HCT116 (cell line): ENCODE data around the gene TMEM168. TPM values are rescaled to one million over a fixed set of nuclear protein-coding genes. Genes with fewer than 3 reads are reported as not detected.

Source experiments
- ATAC-seq: fragments of 200-7000 bp; cut with Tn5 transposase; 2 replicates; pipeline ENCODE4 v1.9.1; 2020; ENCODE audit warnings: mild to moderate bottlenecking, moderate library complexity
- BruUV-seq: library from RNA; stranded (reverse); fragments of 400-500 nt; replicated peaks from 2 replicates; lab custom pipeline; 2021; lab: Mats Ljungman, UMichigan
- CTCF ChIA-PET: fragments of 300-600 bp; sonication (Branson Sonifier 250); formaldehyde crosslinking; loops from one replicate; lab custom pipeline; 2021; ENCODE audit warnings: antibody characterized with exemption; lab: Charles Lee
- POLR2A ChIA-PET: fragments of 300-600, 350-600 bp; sonication (Branson Sonifier 250); formaldehyde crosslinking; loops from one replicate; lab custom pipeline; 2021; ENCODE audit warnings: antibody characterized with exemption; lab: Charles Lee
- RAD21 ChIA-PET, 2 experiments: fragments of 300-600 bp; sonication (Branson Sonifier 250); formaldehyde crosslinking; loops; one replicate each; lab custom pipeline; 2023; ENCODE audit warnings: low total read pairs in 2 of 2; ENCODE audit not compliant: uncharacterized antibody in 2 of 2, unreplicated experiment in 2 of 2, low non-redundant PET in 1 of 2; lab: Charles Lee
- DNase-seq: peaks from one replicate; pipeline ENCODE4 v3.0.0-alpha.2; 2010; ENCODE audit warnings: low read depth, low spot score
- H2AFZ ChIP-seq: fragments of 200-600 bp; shearing (Covaris generic), sonication (generic); 2 replicates; pipeline ENCODE4 v1.6.1; 2017; ENCODE audit warnings: low read depth, mixed run types, mixed read lengths, antibody characterized with exemption, low read length; ENCODE audit not compliant: poor library complexity, severe bottlenecking
- H3K27ac ChIP-seq: 2 replicates; pipeline ENCODE4 v1.5.1; 2012; ENCODE audit warnings: low read depth, low read length
- H3K27me3 ChIP-seq: fragments of 200-600 bp; sonication (generic); 2 replicates; pipeline ENCODE4 v1.6.1; 2016; ENCODE audit warnings: mixed run types, low read length, mixed read lengths; ENCODE audit not compliant: insufficient read depth
- H3K36me3 ChIP-seq, 2 experiments: fragments of 200-500 bp in 1 of 2; fragments of 200-600 bp in 1 of 2; sonication (Bioruptor generic) in 1 of 2; sonication (generic) in 1 of 2; 2 replicates each; pipeline versions ENCODE4 v1.5.1 to v1.6.1; 2014 to 2016; ENCODE audit warnings: low read length in 2 of 2, inconsistent platforms in 1 of 2, mixed read lengths in 1 of 2, mixed run types in 1 of 2; ENCODE audit not compliant: insufficient read depth in 2 of 2, control insufficient read depth in 1 of 2
- H3K4me1 ChIP-seq, 2 experiments: fragments of 200-600 bp in 1 of 2; sonication (generic) in 1 of 2; 2 replicates each; pipeline versions ENCODE4 v1.5.1 to v1.6.1; 2012 to 2017; ENCODE audit warnings: low read length in 2 of 2, inconsistent platforms in 1 of 2, mild to moderate bottlenecking in 1 of 2, mixed read lengths in 1 of 2, mixed run types in 1 of 2, moderate library complexity in 1 of 2; ENCODE audit not compliant: insufficient read depth in 2 of 2, control insufficient read depth in 1 of 2
- H3K4me2 ChIP-seq: fragments of 200-600 bp; sonication (generic); 2 replicates; pipeline ENCODE4 v1.6.1; 2017; ENCODE audit warnings: mixed run types, low read length, mixed read lengths
- H3K4me3 ChIP-seq, 2 experiments: fragments of 200-600 bp in 1 of 2; sonication (generic) in 1 of 2; replicated peaks in 1 of 2; 2 replicates each; pipeline ENCODE4 v1.5.1; 2011 to 2016; ENCODE audit warnings: low read length in 2 of 2, control low read depth in 1 of 2, low read depth in 1 of 2, mild to moderate bottlenecking in 1 of 2, mixed read lengths in 1 of 2, mixed run types in 1 of 2
- H3K79me2 ChIP-seq: fragments of 200-600 bp; sonication (generic); 2 replicates; pipeline ENCODE4 v1.6.1; 2017; ENCODE audit warnings: mild to moderate bottlenecking, mixed run types, low read length, moderate library complexity, mixed read lengths; ENCODE audit not compliant: insufficient read depth
- H3K9ac ChIP-seq: fragments of 200-600 bp; sonication (generic); 2 replicates; pipeline ENCODE4 v1.6.1; 2016; ENCODE audit warnings: low read length, mixed read lengths
- H3K9me2 ChIP-seq: fragments of 200-600 bp; sonication (generic), shearing (Covaris generic); 2 replicates; pipeline ENCODE4 v1.6.1; 2017; ENCODE audit warnings: mixed run types, mild to moderate bottlenecking, moderate library complexity; ENCODE audit not compliant: insufficient read depth
- H3K9me3 ChIP-seq, 2 experiments: fragments of 200-500 bp in 1 of 2; fragments of 200-600 bp in 1 of 2; sonication (Bioruptor generic) in 1 of 2; sonication (generic) in 1 of 2; 2 replicates each; pipeline ENCODE4 v1.6.1; 2014 to 2017; ENCODE audit warnings: low read length in 2 of 2, mixed read lengths in 2 of 2, inconsistent platforms in 1 of 2, low read depth in 1 of 2, mild to moderate bottlenecking in 1 of 2, mixed run types in 1 of 2, moderate library complexity in 1 of 2; ENCODE audit not compliant: control insufficient read depth in 1 of 2, insufficient read depth in 1 of 2
- H4K20me1 ChIP-seq: fragments of 200-600 bp; sonication (generic), shearing (Covaris generic); 2 replicates; pipeline ENCODE4 v1.6.1; 2017; ENCODE audit warnings: mixed run types, mild to moderate bottlenecking, moderate library complexity; ENCODE audit not compliant: insufficient read depth
- CBX3 ChIP-seq: IDR thresholded peaks from 2 replicates; pipeline ENCODE4 v1.6.1; 2012; ENCODE audit warnings: low read depth
- EZH2phosphoT487 ChIP-seq: fragments of 200-600 bp; IDR thresholded peaks from 2 replicates; pipeline ENCODE4 v1.6.1; 2018; ENCODE audit warnings: antibody characterized with exemption, borderline replicate concordance
- POLR2A ChIP-seq: IDR thresholded peaks from 2 replicates; pipeline ENCODE4 v1.7.0; 2011; ENCODE audit warnings: borderline replicate concordance; ENCODE audit not compliant: insufficient read depth, insufficient read length; ENCODE audit errors: extremely low read depth
- RAD21 ChIP-seq: IDR thresholded peaks from 2 replicates; pipeline ENCODE4 v1.6.1; 2012; ENCODE audit warnings: low read depth, mild to moderate bottlenecking
- SP1 ChIP-seq: IDR thresholded peaks from 2 replicates; pipeline ENCODE4 v1.6.1; 2012; ENCODE audit warnings: low read depth
- TCF7L2 ChIP-seq: IDR thresholded peaks from 2 replicates; pipeline ENCODE4 v1.7.0; 2011; ENCODE audit warnings: borderline replicate concordance, inconsistent platforms; ENCODE audit not compliant: insufficient read depth, insufficient read length; ENCODE audit errors: extremely low read depth
- YY1 ChIP-seq: IDR thresholded peaks from 2 replicates; pipeline ENCODE4 v1.6.1; 2011; ENCODE audit warnings: low read length, low read depth, moderate library complexity, mild to moderate bottlenecking; ENCODE audit not compliant: insufficient replicate concordance; ENCODE audit errors: extremely low read depth
- ZNF274 ChIP-seq: fragments of 200-500 bp; sonication (Bioruptor generic); IDR thresholded peaks from 2 replicates; pipeline ENCODE4 v1.6.1; 2014; ENCODE audit warnings: mild to moderate bottlenecking, low read depth, low read length, inconsistent platforms
- intact Hi-C: fragments of 100-400 bp; cut with micrococcal nuclease; formaldehyde crosslinking; loops from 2 replicates; pipeline ENCODE4 v1.10.0; 2022
- total RNA-seq: library from RNA; stranded (reverse); gene quantifications from one replicate; pipeline ENCODE4 v1.2.1, GENCODE V29; 2021; ENCODE audit not compliant: unreplicated experiment
- TF ChIP-seq, protein P1 (sequence below): IDR thresholded peaks from 2 replicates; pipeline ENCODE4 v1.6.1; 2011; ENCODE audit warnings: mild to moderate bottlenecking, low read length, moderate library complexity; ENCODE audit not compliant: insufficient replicate concordance; ENCODE audit errors: extremely low read depth
- TF ChIP-seq, protein P2 (sequence below): IDR thresholded peaks from 2 replicates; pipeline ENCODE4 v1.6.1; 2012

Gene TMEM168
- total RNA-seq, 1 experiment from 2014 or later = 16.5 TPM

DNA sequence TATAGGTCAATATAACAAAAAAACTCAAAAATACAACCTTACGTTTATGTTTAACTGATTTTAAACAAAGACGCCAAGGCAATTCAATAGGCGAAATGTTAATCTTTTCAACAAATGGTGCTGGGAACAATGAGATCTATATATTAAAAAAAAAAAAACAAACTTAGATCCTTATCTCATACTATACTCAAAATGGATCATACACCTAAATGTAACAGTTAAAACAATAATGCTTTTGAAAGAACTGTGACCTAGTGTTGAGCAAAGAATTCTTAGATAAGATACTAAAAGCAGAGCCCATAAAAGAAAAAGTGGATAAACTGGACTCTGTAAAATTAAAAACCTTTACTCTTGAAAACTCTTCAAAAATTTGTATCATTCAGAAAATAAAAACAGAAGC is 8.6 kb downstream of the TMEM168 start:
- ATAC-seq (no peak), DNase-seq (no peak)
- no peak overlapping the region for H3K9ac ChIP-seq
- no peak overlapping the region for H2AFZ ChIP-seq
- BruUV-seq = no TSS peak
- H4K20me1 ChIP-seq = peaks cover 3% of the 10 kb centered on the region; the same call in 1 of the 2 replicates
- H3K4me1 ChIP-seq = no peaks in the 10 kb centered on the region
- no peaks in the 10 kb centered on the region for H3K9me2 ChIP-seq
- H3K4me3 ChIP-seq = no peak overlapping the region
- no peaks in the 10 kb centered on the region for H3K27me3 ChIP-seq
- POLR2A ChIA-PET = no interaction called here
- peaks cover 43% of the 10 kb centered on the region for H3K79me2 ChIP-seq
- no peak overlapping the region for H3K27ac ChIP-seq
- RAD21 ChIA-PET = no interaction called here
- H3K4me2 ChIP-seq = no peak overlapping the region
- CTCF ChIA-PET = no interaction called here
- H3K36me3 ChIP-seq = peaks cover 0 to 15% of the 10 kb centered on the region in 2 experiments; a peak in 1 of 4 replicates
- TF ChIP-seq ZNF274 (no peak), YY1 (no peak), RAD21 (no peak), SP1 (no peak), TCF7L2 (no peak), POLR2A (no peak), EZH2phosphoT487 (no peak), CBX3 (no peak)
- TF ChIP-seq, protein P1, sequence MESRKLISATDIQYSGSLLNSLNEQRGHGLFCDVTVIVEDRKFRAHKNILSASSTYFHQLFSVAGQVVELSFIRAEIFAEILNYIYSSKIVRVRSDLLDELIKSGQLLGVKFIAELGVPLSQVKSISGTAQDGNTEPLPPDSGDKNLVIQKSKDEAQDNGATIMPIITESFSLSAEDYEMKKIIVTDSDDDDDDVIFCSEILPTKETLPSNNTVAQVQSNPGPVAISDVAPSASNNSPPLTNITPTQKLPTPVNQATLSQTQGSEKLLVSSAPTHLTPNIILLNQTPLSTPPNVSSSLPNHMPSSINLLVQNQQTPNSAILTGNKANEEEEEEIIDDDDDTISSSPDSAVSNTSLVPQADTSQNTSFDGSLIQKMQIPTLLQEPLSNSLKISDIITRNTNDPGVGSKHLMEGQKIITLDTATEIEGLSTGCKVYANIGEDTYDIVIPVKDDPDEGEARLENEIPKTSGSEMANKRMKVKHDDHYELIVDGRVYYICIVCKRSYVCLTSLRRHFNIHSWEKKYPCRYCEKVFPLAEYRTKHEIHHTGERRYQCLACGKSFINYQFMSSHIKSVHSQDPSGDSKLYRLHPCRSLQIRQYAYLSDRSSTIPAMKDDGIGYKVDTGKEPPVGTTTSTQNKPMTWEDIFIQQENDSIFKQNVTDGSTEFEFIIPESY = no peak
- TF ChIP-seq, protein P2, sequence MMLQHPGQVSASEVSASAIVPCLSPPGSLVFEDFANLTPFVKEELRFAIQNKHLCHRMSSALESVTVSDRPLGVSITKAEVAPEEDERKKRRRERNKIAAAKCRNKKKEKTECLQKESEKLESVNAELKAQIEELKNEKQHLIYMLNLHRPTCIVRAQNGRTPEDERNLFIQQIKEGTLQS = no peak
- H3K9me3 ChIP-seq = no peaks in the 10 kb centered on the region
- intact Hi-C loops = no loop called here
